NT2/D1 (cell line): ENCODE data around the gene SLC2A1.

Source experiments
- DNase-seq: peaks from one replicate; pipeline ENCODE4 v3.0.0-alpha.2; 2011; ENCODE audit warnings: low read depth, low spot score
- H3K27me3 ChIP-seq: 2 replicates; pipeline ENCODE4 v1.6.0; 2011; ENCODE audit warnings: mild to moderate bottlenecking; ENCODE audit not compliant: insufficient read length, insufficient read depth
- H3K36me3 ChIP-seq: 2 replicates; pipeline ENCODE4 v1.6.1; 2011; ENCODE audit warnings: mild to moderate bottlenecking, low read length, mixed read lengths; ENCODE audit not compliant: insufficient read depth, insufficient read length
- H3K4me1 ChIP-seq: 2 replicates; pipeline ENCODE4 v1.5.1; 2011; ENCODE audit not compliant: insufficient read depth, insufficient read length
- H3K4me3 ChIP-seq: 2 replicates; pipeline ENCODE4 v1.5.1; 2011; ENCODE audit warnings: low read depth; ENCODE audit not compliant: insufficient read length
- H3K9ac ChIP-seq: 2 replicates; pipeline ENCODE4 v1.6.0; 2011; ENCODE audit warnings: low read depth; ENCODE audit not compliant: insufficient read length
- H3K9me3 ChIP-seq: 2 replicates; pipeline ENCODE4 v1.5.1; 2011; ENCODE audit warnings: mild to moderate bottlenecking, low read length; ENCODE audit not compliant: insufficient read depth
- SUZ12 ChIP-seq: IDR thresholded peaks from 2 replicates; pipeline ENCODE4 v1.6.1; 2011; ENCODE audit not compliant: insufficient read length, insufficient read depth; ENCODE audit errors: extremely low read depth
- YY1 ChIP-seq: IDR thresholded peaks from 2 replicates; pipeline ENCODE4 v1.6.1; 2011; ENCODE audit not compliant: insufficient read length, insufficient read depth
- ZNF274 ChIP-seq: IDR thresholded peaks from 2 replicates; pipeline ENCODE4 v1.6.1; 2011; ENCODE audit warnings: mild to moderate bottlenecking, low read depth, low read length

The SLC2A1 gene

DNA sequence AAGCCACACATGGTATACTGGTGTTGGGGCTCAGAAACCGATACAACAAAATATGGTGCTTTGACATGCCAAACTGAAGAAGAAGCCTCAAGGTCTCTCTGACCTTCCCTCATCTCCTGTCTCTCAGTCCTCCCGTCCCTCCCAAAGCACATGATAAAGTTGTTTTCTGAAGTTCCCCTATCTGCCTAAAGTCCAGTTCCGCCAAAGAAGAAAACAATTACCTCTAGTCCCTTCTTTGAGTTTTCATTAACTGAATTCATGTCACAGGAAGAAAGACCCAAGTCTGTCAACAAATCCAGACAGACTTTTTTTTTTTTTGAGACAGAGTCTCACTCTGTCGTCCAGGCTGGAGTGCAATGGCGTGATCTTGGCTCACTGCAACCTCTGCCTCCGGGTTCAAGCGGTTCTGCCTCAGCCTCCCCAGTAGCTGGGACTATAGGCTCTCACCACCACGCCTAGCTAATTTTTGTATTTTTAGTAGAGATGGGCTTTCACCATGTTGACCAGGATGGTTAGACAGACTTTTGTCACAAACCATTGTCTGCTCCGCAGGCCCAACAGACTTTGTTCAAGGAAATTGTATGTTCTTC, 32.2 kb upstream of the SLC2A1 start:
- DNase-seq: no peak
- peaks cover 13% of the 10 kb centered on the region for H3K36me3 ChIP-seq
- TF ChIP-seq ZNF274 (no peak), YY1 (no peak), SUZ12 (no peak)

DNA sequence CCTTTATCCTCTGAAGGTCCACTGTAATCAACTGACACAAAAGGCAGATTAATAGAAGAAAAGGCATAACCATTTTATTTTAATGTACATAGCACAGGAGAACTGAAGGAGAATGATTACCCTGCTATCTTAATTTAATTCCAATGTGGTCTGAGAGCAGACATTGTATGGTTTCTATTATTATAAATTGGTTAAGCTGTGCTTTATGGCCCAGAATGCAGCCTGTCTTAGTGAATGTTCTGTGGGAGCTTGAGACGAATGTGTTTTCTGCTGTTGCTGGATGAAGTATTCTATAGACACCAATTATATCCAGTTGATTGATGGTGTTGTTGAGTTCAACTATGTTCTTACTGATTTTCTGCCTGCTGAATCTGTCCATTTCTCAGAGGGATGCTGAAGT, 25.0 kb upstream of the SLC2A1 start:
- H3K27me3 ChIP-seq: no peaks in the 10 kb centered on the region
- H3K36me3 ChIP-seq: peaks cover 52% of the 10 kb centered on the region
- H3K4me3 ChIP-seq: no peak overlapping the region
- no peak overlapping the region for H3K9ac ChIP-seq
- DNase-seq: no peak
- no peaks in the 10 kb centered on the region for H3K9me3 ChIP-seq
- TF ChIP-seq YY1 (no peak), ZNF274 (no peak), SUZ12 (no peak)
- peaks cover 5% of the 10 kb centered on the region for H3K4me1 ChIP-seq

More for the DNA sequence above, 32.2 kb upstream of the SLC2A1 start:
- no peak overlapping the region for H3K4me3 ChIP-seq
- no peaks in the 10 kb centered on the region for H3K27me3 ChIP-seq
- no peak overlapping the region for H3K9ac ChIP-seq
- H3K4me1 ChIP-seq: peaks cover 4% of the 10 kb centered on the region
- no peaks in the 10 kb centered on the region for H3K9me3 ChIP-seq

DNA sequence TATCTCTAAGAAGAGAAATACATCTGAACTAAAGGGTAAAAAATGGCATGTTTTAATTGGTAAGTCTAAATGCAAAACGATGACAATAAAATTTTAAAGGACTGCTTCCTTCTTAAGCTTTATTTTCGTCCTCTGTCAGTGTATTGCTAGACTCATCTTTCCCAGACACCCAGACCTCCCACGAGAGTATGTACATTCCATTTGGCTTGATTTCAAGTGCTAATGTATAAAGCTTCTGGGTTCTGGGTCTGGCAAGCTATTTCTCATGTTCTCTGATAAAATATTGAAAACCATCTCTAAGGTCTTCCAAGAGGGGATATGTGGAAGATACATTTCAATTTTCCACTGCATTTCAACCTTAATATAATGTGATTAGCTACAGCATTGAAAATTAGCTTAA, 24.6 kb upstream of the SLC2A1 start:
- peaks cover 9% of the 10 kb centered on the region for H3K4me1 ChIP-seq
- H3K36me3 ChIP-seq: peaks cover 56% of the 10 kb centered on the region
- TF ChIP-seq SUZ12 (no peak), ZNF274 (no peak), YY1 (no peak)
- H3K27me3 ChIP-seq: no peaks in the 10 kb centered on the region
- H3K9ac ChIP-seq: no peak overlapping the region
- H3K9me3 ChIP-seq: no peaks in the 10 kb centered on the region
- H3K4me3 ChIP-seq: no peak overlapping the region
- no peak for DNase-seq

DNA sequence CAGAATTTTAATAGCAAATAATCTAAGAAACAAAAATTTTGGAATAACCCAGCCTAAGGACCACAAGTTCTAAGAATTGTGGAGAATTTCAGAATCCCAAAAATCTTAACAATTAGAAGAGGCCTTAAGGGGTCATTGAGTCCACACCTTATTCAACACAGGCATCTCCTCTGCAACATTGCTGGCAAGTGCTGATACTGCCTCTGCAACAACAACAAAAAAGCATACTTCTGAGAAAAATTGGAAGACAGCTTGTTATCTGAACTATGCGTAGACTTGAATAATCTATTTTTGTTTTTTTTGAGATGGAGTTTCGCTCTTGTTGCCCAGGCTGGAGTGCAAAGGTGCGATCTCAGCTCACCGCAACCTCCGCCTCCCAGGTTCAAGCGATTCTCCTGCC, 24.0 kb upstream of the SLC2A1 start:
- TF ChIP-seq YY1 (no peak), ZNF274 (no peak), SUZ12 (no peak)
- no peak overlapping the region for H3K9ac ChIP-seq

DNA sequence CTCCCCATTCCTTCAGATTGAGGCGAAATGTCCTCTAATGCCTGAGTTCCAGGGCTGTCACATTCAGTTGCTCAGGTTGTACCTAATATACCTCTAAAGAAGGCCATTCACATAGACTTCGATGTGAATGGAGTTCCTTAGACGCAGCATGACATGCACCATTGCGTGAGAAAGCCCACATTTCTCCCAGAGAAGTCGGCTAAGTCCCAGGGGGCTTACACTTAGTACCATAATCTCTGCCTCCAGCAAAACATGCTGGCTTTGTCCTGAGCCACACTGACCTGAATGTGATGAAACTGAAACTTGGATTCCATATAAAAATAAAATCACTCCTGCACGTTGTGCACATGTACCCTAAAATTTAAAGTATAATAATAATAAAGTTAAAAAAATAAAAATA, 23.2 kb upstream of the SLC2A1 start:
- H3K9me3 ChIP-seq: no peaks in the 10 kb centered on the region
- TF ChIP-seq YY1 (no peak), ZNF274 (no peak), SUZ12 (no peak)
- no peak for DNase-seq
- no peaks in the 10 kb centered on the region for H3K27me3 ChIP-seq
- H3K36me3 ChIP-seq: peaks cover 67% of the 10 kb centered on the region
- H3K4me1 ChIP-seq: peaks cover 14% of the 10 kb centered on the region
- H3K4me3 ChIP-seq: no peak overlapping the region
- H3K9ac ChIP-seq: no peak overlapping the region

More for the DNA sequence above, 24.0 kb upstream of the SLC2A1 start:
- Histone ChIP-seq H3K9me3 (no peaks in the 10 kb centered on the region), H3K4me3 (no peak overlapping the region), H3K4me1 (peaks cover 14% of the 10 kb centered on the region), H3K27me3 (no peaks in the 10 kb centered on the region), H3K36me3 (peaks cover 62% of the 10 kb centered on the region)
- no peak for DNase-seq

DNA sequence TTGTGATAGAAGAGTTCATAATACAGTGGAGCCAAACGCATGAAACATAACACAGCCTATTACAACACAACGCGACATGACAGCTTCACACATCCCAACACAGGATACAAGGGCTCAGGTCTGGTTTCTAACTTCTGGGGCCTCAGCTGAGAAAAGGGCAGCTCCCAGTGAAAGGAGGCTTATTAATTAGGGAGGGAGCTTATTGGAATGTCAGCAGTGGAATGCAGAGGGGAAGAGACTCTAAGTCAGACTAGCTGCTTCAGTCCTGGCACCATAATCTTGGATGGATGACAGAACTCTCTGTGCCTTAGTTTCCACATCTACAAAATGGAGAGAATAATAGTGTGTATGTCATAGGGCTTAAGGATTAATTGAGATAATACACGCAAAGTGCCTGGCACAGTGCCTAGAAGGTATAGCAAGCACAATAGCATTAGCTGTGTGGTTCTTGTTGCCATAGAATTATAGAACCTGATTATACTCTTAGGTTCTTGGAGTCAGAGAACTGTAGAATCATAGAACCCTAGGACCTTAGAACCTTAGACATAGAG, 22.7 kb upstream of the SLC2A1 start:
- Histone ChIP-seq H3K36me3 (peaks cover 73% of the 10 kb centered on the region), H3K4me1 (peaks cover 14% of the 10 kb centered on the region), H3K4me3 (no peak overlapping the region), H3K27me3 (no peaks in the 10 kb centered on the region), H3K9ac (no peak overlapping the region), H3K9me3 (no peaks in the 10 kb centered on the region)
- TF ChIP-seq SUZ12 (no peak), ZNF274 (no peak), YY1 (no peak)
- no peak for DNase-seq

DNA sequence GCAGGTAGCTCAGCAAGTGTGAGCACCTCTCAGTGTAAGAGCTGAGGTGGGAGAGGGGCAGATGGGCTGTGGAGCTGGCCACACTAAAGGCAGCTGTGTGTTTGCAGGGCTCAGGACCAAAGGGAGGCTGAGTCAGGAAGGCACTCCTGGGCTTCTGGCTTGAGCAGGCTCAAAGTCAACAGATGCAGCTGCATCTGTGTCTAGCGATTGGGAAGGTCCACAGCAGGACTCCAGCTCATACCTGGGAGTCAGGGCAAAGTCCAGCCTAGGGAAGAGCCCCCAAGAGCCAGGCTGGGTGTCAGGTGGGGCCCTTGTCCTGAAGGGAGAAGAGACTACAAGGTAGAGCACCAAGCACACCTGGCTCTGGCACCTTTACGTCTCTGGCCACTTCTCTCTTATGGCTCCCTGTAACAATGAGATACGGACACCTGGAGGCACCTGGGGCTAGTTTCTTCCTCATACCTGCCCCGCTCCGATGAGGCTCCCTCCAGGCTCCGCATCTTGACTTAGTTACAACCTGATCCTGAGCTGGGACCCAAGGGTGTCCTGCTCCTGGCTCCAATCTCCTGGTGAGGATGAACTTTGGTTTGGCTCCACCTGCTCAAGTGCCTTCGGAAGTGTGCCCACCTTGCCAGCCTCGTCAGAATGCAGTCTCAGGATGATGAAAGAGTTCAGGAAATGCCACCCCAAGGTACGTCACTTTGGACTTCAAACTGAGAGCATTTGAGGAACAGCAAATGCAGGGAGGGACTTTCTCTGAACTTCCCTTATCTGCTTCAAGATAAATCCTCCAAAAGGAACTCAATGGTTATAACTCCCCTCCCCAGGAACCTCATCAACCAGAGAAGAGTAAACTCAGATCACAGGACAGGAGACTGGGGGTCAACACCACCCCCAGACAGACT, 21.5 kb upstream of the SLC2A1 start:
- DNase-seq: no peak
- no peak overlapping the region for H3K4me3 ChIP-seq
- no peaks in the 10 kb centered on the region for H3K27me3 ChIP-seq
- H3K9ac ChIP-seq: no peak overlapping the region
- TF ChIP-seq YY1: no peak
- TF ChIP-seq ZNF274: no peak
- TF ChIP-seq SUZ12: no peak
- peaks cover 73% of the 10 kb centered on the region for H3K36me3 ChIP-seq
- no peaks in the 10 kb centered on the region for H3K9me3 ChIP-seq
- H3K4me1 ChIP-seq: peaks cover 14% of the 10 kb centered on the region
